GM23338 (cell line): ENCODE data around the gene SGCD. TPM values are rescaled to one million over a fixed set of nuclear protein-coding genes. Genes with fewer than 3 reads are reported as not detected.

Experiments
- ATAC-seq: fragments of 200-7000 bp; cut with Tn5 transposase; 3 replicates; pipeline ENCODE4 v1.9.1; 2020
- DNase-seq: peaks from one replicate; pipeline ENCODE4 v3.0.0-alpha.2; 2015; ENCODE audit warnings: low spot score
- H2AFZ ChIP-seq: fragments of 200-600 bp; sonication (generic); 2 replicates; pipeline ENCODE4 v1.8.0; 2016; ENCODE audit warnings: antibody characterized with exemption, mild to moderate bottlenecking, moderate library complexity
- H3F3A ChIP-seq: fragments of 200-600 bp; sonication (generic); replicated peaks from 2 replicates; pipeline ENCODE4 v1.8.0; 2017; ENCODE audit warnings: antibody characterized with exemption, mixed run types, low read depth
- H3K27ac ChIP-seq: fragments of 200-600 bp; sonication (generic); 2 replicates; pipeline ENCODE4 v1.6.1; 2016; ENCODE audit warnings: low read depth
- H3K27me3 ChIP-seq: fragments of 200-600 bp; sonication (generic); 2 replicates; pipeline ENCODE4 v1.8.0; 2016; ENCODE audit warnings: mild to moderate bottlenecking, mixed run types, moderate library complexity; ENCODE audit not compliant: insufficient read depth
- H3K36me3 ChIP-seq: fragments of 200-600 bp; sonication (generic); 2 replicates; pipeline ENCODE4 v1.8.0; 2016; ENCODE audit warnings: mild to moderate bottlenecking; ENCODE audit not compliant: insufficient read depth
- H3K4me1 ChIP-seq: fragments of 200-600 bp; sonication (generic); 2 replicates; pipeline ENCODE4 v1.8.0; 2016; ENCODE audit warnings: mild to moderate bottlenecking, moderate library complexity; ENCODE audit not compliant: insufficient read depth
- H3K4me2 ChIP-seq: fragments of 200-600 bp; sonication (generic); 2 replicates; pipeline ENCODE4 v1.7.1; 2017; ENCODE audit warnings: mixed run types
- H3K4me3 ChIP-seq: fragments of 200-600 bp; sonication (generic); 2 replicates; pipeline ENCODE4 v1.6.1; 2016; ENCODE audit warnings: mixed run types
- H3K79me2 ChIP-seq: fragments of 200-600 bp; sonication (generic); replicated peaks from 2 replicates; pipeline ENCODE4 v1.8.0; 2017; ENCODE audit warnings: mild to moderate bottlenecking; ENCODE audit not compliant: insufficient read depth
- H3K9me2 ChIP-seq: fragments of 200-600 bp; sonication (generic); 2 replicates; pipeline ENCODE4 v1.8.0; 2017; ENCODE audit not compliant: insufficient read depth
- H4K20me1 ChIP-seq: fragments of 200-600 bp; sonication (generic); replicated peaks from 2 replicates; pipeline ENCODE4 v1.8.0; 2017; ENCODE audit warnings: mild to moderate bottlenecking; ENCODE audit not compliant: insufficient read depth
- H3K27ac Mint-ChIP-seq: 2 replicates; pipeline ENCODE4 v1.8.0; 2020; ENCODE audit warnings: inconsistent platforms, mild to moderate bottlenecking, moderate library complexity, mixed read lengths
- H3K27me3 Mint-ChIP-seq: 3 replicates; pipeline ENCODE4 v1.8.0; 2022; ENCODE audit warnings: low read depth, mild to moderate bottlenecking, moderate library complexity, mixed read lengths, inconsistent platforms; ENCODE audit not compliant: insufficient read depth, poor library complexity
- H3K36me3 Mint-ChIP-seq: 3 replicates; pipeline ENCODE4 v1.8.0; 2021; ENCODE audit warnings: low read depth, mild to moderate bottlenecking, inconsistent platforms, moderate library complexity, mixed read lengths
- H3K4me1 Mint-ChIP-seq: 3 replicates; pipeline ENCODE4 v1.8.0; 2020; ENCODE audit warnings: mild to moderate bottlenecking, inconsistent platforms, mixed read lengths
- H3K4me3 Mint-ChIP-seq: 3 replicates; pipeline ENCODE4 v1.8.0; 2021; ENCODE audit warnings: moderate library complexity, mild to moderate bottlenecking, inconsistent platforms, mixed read lengths
- H3K9me3 Mint-ChIP-seq: 3 replicates; pipeline ENCODE4 v1.8.0; 2020; ENCODE audit warnings: moderate library complexity, mild to moderate bottlenecking, inconsistent platforms, mixed read lengths
- CREB1 ChIP-seq: fragments of 250-450 bp; sonication (Bioruptor Pico); IDR thresholded peaks from 2 replicates; pipeline ENCODE4 v1.5.0; 2020; ENCODE audit warnings: low read depth, mild to moderate bottlenecking, moderate library complexity
- EZH2 ChIP-seq: fragments of 200-600 bp; sonication (generic); IDR thresholded peaks from one replicate; pipeline ENCODE4 v1.8.0; 2017; ENCODE audit warnings: antibody characterized with exemption, mild to moderate bottlenecking, low read depth; ENCODE audit not compliant: unreplicated experiment
- EZH2phosphoT487 ChIP-seq: fragments of 200-600 bp; sonication (generic); IDR thresholded peaks from one replicate; pipeline ENCODE4 v1.8.1; 2018; ENCODE audit warnings: antibody characterized with exemption; ENCODE audit not compliant: unreplicated experiment
- JUNB ChIP-seq: IDR thresholded peaks from one replicate; pipeline ENCODE4 v1.6.1; 2016; ENCODE audit warnings: antibody characterized with exemption; ENCODE audit not compliant: unreplicated experiment
- NANOG ChIP-seq: IDR thresholded peaks from 2 replicates; pipeline ENCODE4 v1.6.1; 2016; ENCODE audit warnings: antibody characterized with exemption, borderline replicate concordance
- POLR2AphosphoS5 ChIP-seq: IDR thresholded peaks from 2 replicates; pipeline ENCODE4 v1.6.1; 2016; ENCODE audit warnings: antibody characterized with exemption, low read depth
- REST ChIP-seq: IDR thresholded peaks from one replicate; pipeline ENCODE4 v1.6.1; 2018; ENCODE audit warnings: antibody characterized with exemption; ENCODE audit not compliant: unreplicated experiment
- STAT1 ChIP-seq: IDR thresholded peaks from one replicate; pipeline ENCODE4 v1.6.1; 2016; ENCODE audit warnings: antibody characterized with exemption; ENCODE audit not compliant: unreplicated experiment
- ZNF114 ChIP-seq: fragments of 250-450 bp; sonication (Bioruptor Pico); IDR thresholded peaks from 2 replicates; pipeline ENCODE4 v1.5.0; 2020; ENCODE audit warnings: mild to moderate bottlenecking, moderate library complexity
- ZNF331 ChIP-seq: fragments of 250-450 bp; sonication (Bioruptor Pico); IDR thresholded peaks from 2 replicates; pipeline ENCODE4 v1.5.0; 2020; ENCODE audit warnings: low read depth, mild to moderate bottlenecking, moderate library complexity
- polyA plus RNA-seq: library from polyadenylated mRNA; unstranded; fragments of >200 nt; fragmentation: Nextera tagmentation; extraction: Ambion mirVana; gene quantifications from 2 replicates; pipeline ENCODE4 v1.2.1, GENCODE V29; 2016
- total RNA-seq: library from RNA; depleted of rRNA; stranded (reverse); fragments of >200 nt; shearing (Covaris generic); gene quantifications from 2 replicates; pipeline ENCODE4 v1.2.3, GENCODE V29; 2014
- TF ChIP-seq, protein P1 (sequence below): IDR thresholded peaks from 2 replicates; pipeline ENCODE4 v1.6.1; 2016; ENCODE audit warnings: antibody characterized with exemption
- TF ChIP-seq, protein P2 (sequence below), 2 experiments: fragments of 200-600 bp in 1 of 2; sonication (generic) in 1 of 2; conservative IDR thresholded peaks; 2 replicates each; pipeline versions ENCODE4 v1.5.1 to v1.6.1; 2016 to 2017; ENCODE audit warnings: antibody characterized with exemption in 2 of 2, low read depth in 2 of 2, mild to moderate bottlenecking in 2 of 2, moderate library complexity in 1 of 2
- TF ChIP-seq, protein P3 (sequence below): fragments of 250-450 bp; sonication (Bioruptor Pico); IDR thresholded peaks from 2 replicates; pipeline ENCODE4 v1.5.0; 2020; ENCODE audit warnings: mild to moderate bottlenecking, moderate library complexity

Gene SGCD
- total and polyA plus RNA-seq, 2 experiments from 2014 or later, result 0.03 to 0.05 TPM

DNA sequence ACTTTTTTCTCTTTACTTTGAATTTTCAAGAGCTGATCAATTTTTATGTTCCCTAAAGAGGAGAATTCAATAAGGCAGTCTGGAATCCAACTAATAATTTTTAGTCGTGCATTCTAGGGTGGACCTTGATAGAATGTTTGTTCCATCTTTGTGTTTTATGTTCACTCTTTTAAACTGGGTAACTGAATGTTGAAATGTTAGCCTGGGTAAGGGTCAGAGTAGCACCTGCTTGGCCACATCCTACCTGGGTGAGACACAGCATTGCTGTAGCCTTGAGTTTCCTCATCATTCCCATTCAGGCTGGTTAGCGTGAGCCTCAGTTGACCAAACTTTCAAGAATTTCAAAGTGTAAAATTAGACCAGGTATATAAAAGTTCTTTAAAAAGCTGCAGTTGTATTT, 85.0 kb downstream of the SGCD start:
- peaks cover 2% of the 10 kb centered on the region for H3K9me2 ChIP-seq
- no peak for TF ChIP-seq STAT1
- TF ChIP-seq REST, result no peak
- TF ChIP-seq JUNB, result no peak
- TF ChIP-seq CREB1 (CRISPR knock-in tag), result no peak
- no peak for TF ChIP-seq EZH2
- TF ChIP-seq, protein P1, sequence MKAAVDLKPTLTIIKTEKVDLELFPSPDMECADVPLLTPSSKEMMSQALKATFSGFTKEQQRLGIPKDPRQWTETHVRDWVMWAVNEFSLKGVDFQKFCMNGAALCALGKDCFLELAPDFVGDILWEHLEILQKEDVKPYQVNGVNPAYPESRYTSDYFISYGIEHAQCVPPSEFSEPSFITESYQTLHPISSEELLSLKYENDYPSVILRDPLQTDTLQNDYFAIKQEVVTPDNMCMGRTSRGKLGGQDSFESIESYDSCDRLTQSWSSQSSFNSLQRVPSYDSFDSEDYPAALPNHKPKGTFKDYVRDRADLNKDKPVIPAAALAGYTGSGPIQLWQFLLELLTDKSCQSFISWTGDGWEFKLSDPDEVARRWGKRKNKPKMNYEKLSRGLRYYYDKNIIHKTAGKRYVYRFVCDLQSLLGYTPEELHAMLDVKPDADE, result no peak
- TF ChIP-seq ZNF331 (CRISPR knock-in tag), result no peak
- TF ChIP-seq, protein P2, sequence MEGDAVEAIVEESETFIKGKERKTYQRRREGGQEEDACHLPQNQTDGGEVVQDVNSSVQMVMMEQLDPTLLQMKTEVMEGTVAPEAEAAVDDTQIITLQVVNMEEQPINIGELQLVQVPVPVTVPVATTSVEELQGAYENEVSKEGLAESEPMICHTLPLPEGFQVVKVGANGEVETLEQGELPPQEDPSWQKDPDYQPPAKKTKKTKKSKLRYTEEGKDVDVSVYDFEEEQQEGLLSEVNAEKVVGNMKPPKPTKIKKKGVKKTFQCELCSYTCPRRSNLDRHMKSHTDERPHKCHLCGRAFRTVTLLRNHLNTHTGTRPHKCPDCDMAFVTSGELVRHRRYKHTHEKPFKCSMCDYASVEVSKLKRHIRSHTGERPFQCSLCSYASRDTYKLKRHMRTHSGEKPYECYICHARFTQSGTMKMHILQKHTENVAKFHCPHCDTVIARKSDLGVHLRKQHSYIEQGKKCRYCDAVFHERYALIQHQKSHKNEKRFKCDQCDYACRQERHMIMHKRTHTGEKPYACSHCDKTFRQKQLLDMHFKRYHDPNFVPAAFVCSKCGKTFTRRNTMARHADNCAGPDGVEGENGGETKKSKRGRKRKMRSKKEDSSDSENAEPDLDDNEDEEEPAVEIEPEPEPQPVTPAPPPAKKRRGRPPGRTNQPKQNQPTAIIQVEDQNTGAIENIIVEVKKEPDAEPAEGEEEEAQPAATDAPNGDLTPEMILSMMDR (conservative IDR thresholded peaks at IDR 0.05; ENCODE audit: low read depth in 2 of 2), result no peak
- TF ChIP-seq, protein P3, sequence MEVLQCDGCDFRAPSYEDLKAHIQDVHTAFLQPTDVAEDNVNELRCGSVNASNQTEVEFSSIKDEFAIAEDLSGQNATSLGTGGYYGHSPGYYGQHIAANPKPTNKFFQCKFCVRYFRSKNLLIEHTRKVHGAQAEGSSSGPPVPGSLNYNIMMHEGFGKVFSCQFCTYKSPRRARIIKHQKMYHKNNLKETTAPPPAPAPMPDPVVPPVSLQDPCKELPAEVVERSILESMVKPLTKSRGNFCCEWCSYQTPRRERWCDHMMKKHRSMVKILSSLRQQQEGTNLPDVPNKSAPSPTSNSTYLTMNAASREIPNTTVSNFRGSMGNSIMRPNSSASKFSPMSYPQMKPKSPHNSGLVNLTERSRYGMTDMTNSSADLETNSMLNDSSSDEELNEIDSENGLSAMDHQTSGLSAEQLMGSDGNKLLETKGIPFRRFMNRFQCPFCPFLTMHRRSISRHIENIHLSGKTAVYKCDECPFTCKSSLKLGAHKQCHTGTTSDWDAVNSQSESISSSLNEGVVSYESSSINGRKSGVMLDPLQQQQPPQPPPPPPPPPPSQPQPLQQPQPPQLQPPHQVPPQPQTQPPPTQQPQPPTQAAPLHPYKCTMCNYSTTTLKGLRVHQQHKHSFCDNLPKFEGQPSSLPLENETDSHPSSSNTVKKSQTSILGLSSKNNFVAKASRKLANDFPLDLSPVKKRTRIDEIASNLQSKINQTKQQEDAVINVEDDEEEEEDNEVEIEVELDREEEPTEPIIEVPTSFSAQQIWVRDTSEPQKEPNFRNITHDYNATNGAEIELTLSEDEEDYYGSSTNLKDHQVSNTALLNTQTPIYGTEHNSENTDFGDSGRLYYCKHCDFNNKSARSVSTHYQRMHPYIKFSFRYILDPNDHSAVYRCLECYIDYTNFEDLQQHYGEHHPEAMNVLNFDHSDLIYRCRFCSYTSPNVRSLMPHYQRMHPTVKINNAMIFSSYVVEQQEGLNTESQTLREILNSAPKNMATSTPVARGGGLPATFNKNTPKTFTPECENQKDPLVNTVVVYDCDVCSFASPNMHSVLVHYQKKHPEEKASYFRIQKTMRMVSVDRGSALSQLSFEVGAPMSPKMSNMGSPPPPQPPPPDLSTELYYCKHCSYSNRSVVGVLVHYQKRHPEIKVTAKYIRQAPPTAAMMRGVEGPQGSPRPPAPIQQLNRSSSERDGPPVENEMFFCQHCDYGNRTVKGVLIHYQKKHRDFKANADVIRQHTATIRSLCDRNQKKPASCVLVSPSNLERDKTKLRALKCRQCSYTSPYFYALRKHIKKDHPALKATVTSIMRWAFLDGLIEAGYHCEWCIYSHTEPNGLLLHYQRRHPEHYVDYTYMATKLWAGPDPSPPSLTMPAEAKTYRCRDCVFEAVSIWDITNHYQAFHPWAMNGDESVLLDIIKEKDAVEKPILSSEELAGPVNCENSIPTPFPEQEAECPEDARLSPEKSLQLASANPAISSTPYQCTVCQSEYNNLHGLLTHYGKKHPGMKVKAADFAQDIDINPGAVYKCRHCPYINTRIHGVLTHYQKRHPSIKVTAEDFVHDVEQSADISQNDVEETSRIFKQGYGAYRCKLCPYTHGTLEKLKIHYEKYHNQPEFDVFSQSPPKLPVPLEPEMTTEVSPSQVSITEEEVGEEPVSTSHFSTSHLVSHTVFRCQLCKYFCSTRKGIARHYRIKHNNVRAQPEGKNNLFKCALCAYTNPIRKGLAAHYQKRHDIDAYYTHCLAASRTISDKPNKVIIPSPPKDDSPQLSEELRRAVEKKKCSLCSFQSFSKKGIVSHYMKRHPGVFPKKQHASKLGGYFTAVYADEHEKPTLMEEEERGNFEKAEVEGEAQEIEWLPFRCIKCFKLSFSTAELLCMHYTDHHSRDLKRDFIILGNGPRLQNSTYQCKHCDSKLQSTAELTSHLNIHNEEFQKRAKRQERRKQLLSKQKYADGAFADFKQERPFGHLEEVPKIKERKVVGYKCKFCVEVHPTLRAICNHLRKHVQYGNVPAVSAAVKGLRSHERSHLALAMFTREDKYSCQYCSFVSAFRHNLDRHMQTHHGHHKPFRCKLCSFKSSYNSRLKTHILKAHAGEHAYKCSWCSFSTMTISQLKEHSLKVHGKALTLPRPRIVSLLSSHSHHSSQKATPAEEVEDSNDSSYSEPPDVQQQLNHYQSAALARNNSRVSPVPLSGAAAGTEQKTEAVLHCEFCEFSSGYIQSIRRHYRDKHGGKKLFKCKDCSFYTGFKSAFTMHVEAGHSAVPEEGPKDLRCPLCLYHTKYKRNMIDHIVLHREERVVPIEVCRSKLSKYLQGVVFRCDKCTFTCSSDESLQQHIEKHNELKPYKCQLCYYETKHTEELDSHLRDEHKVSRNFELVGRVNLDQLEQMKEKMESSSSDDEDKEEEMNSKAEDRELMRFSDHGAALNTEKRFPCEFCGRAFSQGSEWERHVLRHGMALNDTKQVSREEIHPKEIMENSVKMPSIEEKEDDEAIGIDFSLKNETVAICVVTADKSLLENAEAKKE (CRISPR knock-in tag), result no peak
- TF ChIP-seq ZNF114 (CRISPR knock-in tag), result no peak
- no peak for TF ChIP-seq POLR2AphosphoS5
- TF ChIP-seq EZH2phosphoT487, result no peak
- TF ChIP-seq NANOG, result no peak
- H3K4me1 Mint-ChIP-seq, result peaks cover 20% of the 10 kb centered on the region
- no peaks in the 10 kb centered on the region for H3K36me3 Mint-ChIP-seq
- no peak overlapping the region for H2AFZ ChIP-seq
- no peaks in the 10 kb centered on the region for H3K27me3 Mint-ChIP-seq
- H3K27ac ChIP-seq, result no peak overlapping the region
- DNase-seq (no peak), ATAC-seq (no peak)
- no peak overlapping the region for H3K4me3 Mint-ChIP-seq
- no peaks in the 10 kb centered on the region for H3F3A ChIP-seq
- H3K4me1 ChIP-seq, result no peaks in the 10 kb centered on the region
- H3K9me3 Mint-ChIP-seq, result no peaks in the 10 kb centered on the region
- H3K4me2 ChIP-seq, result no peak overlapping the region
- no peak overlapping the region for H3K27ac Mint-ChIP-seq
- no peak overlapping the region for H3K4me3 ChIP-seq
- H3K36me3 ChIP-seq, result no peaks in the 10 kb centered on the region
- H3K79me2 ChIP-seq, result no peaks in the 10 kb centered on the region
- H3K27me3 ChIP-seq, result no peaks in the 10 kb centered on the region
- no peaks in the 10 kb centered on the region for H4K20me1 ChIP-seq
